Measurements from ENCODE around the gene GRAP2.
"Not testable (repeated sequence)": the region's sequence is repeated elsewhere in the genome, so short reads cannot be mapped to it uniquely, and the experiment has no call there.

GRAP2 gene

DNA sequence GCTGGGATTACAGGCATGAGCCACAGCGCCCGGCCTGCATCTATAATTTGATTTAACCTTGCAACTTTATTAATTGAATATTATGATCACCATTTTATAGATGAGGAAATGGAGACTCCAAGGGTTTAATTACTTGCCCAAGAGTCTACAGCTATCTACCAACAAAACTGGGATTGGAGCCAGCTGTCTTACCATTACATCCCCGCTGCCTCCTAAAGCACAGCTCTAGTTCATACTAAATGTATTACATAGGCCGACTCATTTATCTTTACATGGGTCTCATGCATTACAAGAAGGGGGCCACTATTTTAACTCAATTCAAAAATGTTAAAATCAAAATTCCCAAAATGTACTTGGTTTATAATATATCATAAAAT, 45.2 kb downstream of the GRAP2 start:
- DNase-seq (ENCODE audit: low read depth): no peak

DNA sequence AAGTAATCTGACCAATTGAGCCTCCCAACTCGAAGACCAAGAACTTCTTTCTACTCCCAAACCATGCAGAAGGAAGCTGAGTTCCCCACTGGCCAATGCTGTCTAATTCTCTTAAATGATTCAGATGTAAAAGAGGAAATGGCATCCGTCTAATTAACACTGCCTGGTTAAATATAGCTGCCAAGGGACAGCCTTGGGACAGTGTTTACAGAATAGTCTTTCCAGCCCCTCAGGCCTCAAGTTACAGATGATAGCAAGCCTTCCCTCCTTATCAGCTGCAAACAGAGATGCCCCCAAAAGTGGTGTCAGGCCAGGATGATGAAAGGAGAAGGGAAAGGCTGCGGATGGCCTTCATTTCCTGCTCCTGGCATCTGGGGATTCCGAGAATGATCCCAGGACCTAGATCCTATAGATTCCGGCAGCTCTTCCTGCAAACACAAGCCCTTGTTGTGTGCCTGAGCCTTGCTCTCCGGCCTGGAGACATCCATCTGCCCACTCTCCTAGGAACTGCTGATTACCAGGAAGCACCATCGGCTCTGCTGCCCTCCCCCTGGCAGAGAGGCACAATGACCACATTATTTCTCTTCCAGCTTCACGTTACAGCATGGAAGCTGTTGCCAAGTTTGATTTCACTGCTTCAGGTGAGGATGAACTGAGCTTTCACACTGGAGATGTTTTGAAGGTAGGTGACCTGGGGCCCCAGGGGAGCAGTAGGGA, 45.8 kb downstream of the GRAP2 start:
- DNase-seq (ENCODE audit: low read depth): no peak

DNA sequence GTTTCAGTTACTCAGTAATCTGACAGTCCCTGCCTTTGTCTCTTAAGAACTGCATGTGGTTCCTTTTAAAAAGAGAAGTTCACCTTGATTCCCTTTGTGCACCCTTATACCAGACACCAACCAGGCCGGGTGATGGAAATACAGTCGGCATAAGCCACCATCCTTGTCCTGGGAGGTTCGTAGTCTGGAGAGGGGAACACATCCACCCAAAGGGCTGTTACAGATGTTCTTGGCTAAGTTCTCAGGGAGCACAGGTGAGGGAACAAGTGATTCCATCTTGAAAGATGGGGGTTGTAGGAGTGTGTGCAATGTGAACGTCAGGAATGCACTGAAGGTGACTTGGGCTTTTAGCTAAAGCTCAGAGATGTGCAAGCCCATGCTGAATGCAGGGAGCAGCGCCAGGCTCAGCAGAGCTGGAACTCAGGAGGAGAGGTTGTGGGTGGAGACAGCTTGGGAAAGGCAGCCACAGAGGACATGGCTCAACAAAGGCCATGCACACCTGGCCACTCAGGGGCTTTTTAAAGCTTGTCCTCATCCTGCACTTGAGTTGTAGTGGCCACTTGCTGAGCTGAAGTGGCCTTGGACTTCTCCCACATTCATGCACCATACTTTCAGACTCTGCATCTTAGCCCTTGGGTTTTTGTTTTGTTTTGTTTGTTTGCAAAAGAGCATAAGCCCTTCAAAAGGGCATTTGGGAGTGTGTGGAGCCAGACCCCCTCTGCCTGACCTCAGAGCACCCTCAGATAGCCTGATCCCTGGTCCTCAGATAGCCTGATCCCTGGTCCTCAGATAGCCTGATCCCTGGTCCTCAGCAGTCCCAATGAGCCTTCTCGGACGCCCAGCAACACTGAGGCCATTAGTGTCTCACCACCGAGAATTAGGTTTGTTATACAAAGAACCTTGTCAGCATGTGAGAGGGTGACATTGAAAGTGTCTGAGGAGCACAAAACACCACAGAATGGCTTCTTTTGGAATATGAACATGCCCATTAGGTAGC, 46.6 kb downstream of the GRAP2 start:
- no peak for DNase-seq (ENCODE audit: low read depth)

DNA sequence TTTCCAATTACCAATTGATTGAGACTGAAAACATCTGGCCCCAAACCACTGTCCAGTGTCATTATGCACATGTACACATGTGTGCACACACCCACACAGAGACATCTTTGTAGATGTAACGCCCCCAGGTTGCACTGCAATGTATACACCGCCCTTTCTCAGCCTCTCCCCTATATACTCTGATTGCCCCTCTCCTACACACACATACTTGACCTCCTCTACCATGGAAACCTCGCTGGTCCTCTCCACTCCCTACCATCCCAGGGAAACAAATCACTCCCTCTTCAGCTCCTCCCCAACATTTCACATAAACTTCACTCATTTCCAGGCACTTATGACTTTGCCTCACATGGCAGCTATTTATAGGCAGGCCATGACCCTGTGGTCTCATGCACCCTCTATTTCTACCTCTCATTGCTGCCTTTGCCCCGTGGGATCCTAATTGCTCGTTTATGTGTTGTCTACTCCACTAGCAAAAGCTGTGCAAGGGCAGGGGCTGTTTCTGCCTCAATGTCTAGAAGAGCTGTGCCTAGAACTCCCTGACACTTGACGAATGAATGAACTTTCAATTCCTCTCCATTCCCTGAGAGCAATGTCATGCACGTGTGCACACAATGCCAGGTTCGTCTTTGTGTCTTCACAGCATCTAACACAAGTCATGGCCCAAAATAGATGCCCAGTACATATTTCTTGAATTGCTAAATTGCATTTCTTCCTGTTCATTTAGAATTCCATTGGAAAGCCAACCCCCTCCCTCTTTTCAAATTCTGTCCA, 49.3 kb downstream of the GRAP2 start:
- DNase-seq (ENCODE audit: low read depth): no peak

DNA sequence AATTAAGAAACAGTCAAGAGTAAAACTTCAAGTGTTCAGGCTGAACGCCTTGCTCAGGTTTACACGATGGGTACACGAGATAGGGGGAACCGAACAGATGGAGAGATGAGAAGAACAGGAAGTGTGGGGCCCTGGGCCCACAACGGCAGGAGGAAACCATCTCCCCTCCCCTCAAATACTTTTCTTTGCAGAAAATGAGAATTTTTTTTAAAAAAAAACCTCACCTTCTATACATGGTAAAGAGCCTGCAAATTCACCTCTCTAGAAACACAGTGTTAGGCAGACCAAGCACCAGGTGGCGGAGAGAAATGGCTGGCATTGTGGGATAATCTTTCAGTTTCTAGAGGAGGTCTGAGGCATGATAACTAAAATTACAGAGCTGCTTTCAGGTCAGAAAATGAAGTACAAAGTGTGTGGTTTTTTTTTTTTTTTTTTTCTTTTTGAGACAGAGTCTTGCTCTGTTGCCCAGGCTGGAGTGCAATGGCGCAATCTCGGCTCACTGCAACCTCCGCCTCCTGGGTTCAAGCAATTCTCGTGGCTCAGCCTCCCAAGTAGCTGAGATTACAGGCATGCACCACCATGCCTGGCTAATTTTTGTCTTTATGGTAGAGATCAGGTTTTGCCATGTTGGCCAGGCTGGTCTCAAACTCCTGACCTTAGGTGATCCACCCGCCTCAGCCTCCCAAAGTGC, 50.9 kb downstream of the GRAP2 start:
- DNase-seq (ENCODE audit: low read depth): not testable (repeated sequence)

DNA sequence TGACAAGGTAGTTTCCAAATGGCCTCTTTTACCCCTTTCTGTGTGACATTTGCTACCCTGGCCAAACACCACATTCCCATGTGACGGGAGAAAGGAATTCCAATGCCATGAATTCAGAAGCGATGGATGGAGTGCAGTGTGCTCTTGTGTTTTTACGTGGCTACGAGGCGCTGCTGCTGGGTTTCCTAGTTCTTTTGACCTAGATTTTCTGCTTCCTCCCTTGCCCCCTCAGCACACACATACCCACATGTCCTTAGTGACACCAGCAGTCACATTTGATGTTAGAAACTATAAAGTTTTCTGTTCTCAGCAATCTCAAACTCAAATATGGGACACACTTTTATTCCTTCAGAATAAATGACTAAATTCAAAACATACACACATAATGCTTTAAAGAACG, 51.5 kb downstream of the GRAP2 start:
- DNase-seq (ENCODE audit: low read depth): no peak

DNA sequence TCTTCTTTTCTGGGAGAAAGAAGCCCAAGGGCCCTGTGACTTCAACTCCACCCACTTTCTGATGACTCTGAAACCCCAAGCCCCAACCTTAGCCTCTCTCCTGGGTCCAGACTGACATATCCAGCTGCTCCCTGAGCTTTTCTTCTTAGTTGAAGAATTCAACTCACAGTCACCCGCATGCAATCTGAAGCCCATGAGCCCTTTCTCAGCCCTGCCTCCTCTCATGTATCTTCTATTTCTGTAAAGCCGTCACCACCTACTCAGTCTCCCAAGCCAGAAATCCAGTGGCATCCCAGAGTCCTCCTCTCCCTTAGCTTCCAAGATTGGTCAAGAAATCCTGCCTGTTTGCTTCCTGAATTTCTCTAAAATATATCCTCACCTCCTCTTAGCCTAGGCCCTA, 52.2 kb downstream of the GRAP2 start:
- no peak for DNase-seq (ENCODE audit: low read depth)

DNA sequence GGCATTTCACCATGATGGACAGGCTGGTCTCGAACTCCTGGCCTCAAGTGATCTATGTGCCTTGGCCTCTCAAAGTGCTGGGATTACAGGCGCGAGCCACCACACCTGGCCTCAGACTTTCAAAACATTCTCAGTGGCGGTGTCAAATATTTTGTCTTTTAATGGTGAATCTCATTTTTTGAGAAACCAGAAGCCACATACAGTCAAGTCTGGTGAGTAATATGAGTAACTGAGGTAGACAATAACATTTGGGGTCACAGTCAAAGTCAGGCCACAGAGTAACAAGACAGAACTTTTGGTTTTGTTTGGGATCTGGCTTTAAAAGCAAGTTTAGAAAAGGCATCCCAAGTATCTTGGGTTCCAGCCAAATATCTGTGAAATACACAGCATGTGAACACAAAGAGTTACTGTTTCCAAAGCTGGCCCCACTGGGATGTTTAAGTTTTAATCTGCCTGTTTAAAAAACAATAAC, 53.7 kb downstream of the GRAP2 start:
- DNase-seq (ENCODE audit: low read depth): no peak

DNA sequence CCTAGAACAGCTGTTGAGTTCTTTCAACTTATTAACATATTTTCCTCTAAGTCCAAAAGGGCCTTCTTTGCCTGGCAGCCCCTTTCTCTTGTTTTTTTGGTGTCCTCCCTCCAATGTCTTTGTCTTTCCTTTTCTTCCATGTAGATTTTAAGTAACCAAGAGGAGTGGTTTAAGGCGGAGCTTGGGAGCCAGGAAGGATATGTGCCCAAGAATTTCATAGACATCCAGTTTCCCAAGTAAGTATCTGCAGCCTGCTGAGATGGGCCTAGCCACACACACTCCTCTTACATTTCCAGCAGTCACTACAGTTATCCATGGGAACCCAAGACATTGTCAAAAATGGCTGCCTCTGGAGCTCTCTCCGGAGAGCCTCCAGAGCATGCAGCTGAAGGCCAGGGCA, 54.8 kb downstream of the GRAP2 start:
- no peak for DNase-seq (ENCODE audit: low read depth)

DNA sequence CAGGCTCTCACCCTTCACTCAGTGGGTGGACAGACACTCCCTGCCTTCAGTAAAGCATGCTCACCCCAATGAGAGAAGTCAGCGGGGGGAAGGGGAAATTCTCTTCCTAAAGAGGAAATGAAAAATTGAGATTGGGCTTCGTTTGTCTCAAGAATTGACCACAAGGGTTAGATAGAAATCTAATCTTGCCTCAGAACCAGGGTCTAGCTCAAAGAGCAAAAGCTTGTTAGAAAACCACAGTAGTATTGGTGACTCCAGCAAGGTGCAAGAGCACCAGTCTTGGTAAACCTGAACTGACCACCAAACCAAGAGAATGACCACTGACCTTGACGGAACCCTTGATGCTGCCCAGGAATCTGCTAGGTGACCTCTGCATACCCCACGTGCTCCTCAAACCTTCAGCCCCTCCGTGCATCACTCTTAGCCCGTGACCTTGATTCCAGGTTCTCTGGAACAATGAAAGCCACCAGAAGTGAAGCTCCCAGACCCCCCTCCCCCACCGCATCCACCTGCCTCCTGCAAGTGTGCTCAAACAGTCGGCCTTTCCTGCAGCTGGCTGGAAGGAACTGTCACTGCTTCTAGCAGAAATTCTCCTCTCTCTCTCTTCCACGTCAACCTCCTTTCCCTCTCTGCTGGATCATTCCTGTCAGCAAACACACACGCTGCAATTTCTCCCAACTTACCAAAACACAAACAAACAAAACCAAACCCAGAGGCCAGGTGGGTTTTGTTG, 56.2 kb downstream of the GRAP2 start:
- no peak for DNase-seq (ENCODE audit: low read depth)

DNA sequence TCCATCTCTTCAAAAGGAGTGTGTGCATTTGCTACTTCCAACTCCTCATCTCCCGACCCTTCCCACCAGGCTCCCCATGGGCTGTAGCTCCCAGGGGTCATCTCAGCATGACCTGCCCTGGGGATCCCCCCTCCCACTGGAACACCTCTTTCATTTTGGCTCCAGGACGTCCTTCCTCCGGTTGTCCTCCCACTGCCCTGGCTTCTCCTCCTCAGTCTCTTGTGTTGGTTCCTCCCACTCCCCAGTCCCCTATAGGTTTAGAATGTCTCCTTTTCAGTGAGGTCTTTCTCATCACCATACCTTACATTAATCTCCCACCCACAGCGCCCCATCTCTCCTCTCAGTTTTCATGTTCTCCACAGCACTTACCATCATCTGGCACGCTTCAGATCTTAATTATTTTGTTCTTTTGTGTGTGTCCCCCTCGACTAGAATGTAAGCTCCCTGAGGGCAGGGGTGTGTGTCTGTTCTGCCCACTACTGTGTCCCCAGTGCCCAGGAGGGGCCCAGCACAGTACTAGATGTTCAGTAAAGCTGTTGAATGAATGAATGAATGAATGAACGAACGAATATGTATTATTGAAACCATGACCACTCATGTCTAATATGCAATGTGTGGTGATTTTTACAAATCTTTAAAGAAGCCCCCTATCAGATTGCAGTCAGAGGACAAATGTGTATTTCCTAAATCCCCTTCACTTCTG, 57.3 kb downstream of the GRAP2 start:
- no peak for DNase-seq (ENCODE audit: low read depth)

DNA sequence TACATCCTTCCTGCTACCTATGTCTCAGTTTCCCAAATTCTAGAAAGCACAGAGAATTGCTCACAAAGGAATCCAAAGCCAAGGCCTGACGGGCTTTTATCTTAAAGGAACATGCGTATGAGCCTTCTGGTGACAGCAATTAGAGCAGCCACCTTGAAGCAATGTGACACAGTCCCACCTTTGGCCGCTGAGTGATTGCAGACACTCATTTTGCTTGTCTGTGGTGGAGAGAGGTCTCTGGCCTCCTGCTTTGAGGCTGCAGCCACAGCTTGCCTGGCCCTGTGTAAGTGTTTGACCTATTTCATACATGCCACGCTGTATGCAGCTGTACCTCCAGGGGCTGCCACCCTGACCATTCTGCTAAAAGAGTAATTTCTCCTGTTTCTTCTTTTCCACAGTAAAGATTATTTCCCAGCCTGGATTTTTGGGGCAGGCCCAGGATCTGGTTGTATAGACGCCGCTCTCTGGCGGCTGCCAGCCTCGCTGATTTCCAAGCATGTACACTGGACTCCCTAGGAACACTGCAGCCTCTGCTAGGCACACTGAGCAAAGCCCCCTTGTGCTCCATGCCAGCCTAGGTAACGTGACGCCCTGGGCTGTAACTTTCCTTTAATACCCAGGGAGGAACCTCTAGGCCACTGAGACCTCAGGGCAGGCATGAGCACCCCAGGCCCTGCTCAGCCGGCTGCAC, 58.2 kb downstream of the GRAP2 start:
- DNase-seq (ENCODE audit: low read depth): no peak

DNA sequence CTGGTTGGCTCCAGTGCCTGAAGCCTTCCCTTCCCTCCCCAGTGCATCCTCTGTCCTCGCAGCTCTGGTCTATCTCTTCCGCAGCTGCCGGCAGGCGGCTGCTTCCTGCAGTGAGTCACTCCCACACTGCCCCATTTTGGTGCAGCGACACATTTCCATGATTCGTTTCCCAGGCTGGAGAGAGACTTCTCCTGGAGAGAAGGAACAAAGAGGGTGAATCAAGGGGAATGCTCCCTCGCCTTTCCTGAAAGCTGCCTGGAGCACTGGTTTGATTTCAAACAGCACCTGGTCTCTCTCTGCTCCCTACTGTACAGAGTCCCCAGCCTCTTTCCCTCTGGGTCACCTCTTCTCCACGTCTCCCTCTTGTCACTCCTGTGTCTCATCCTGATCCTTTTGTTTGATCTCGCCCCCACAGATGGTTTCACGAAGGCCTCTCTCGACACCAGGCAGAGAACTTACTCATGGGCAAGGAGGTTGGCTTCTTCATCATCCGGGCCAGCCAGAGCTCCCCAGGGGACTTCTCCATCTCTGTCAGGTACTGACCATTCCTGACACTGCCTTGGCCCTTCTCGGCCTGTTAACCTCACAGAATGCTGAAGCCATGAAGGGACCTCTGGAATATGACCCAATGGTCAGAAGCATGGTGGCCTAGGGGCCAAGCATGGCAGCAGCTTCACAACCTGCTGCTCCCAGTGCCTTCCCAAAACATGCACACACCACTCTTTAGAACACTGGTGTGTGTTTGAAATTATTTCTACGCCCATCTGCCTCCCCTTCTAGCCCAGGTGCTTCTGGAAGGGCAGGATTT, 59.0 kb downstream of the GRAP2 start, which contains the start of gene TMA7B:
TMA7B (plus strand) TSS at position 758 of the 808 bp plus-strand sequence. CDS start 3,978 bp downstream, outside the sequence.
- no peak for DNase-seq (ENCODE audit: low read depth)

DNA sequence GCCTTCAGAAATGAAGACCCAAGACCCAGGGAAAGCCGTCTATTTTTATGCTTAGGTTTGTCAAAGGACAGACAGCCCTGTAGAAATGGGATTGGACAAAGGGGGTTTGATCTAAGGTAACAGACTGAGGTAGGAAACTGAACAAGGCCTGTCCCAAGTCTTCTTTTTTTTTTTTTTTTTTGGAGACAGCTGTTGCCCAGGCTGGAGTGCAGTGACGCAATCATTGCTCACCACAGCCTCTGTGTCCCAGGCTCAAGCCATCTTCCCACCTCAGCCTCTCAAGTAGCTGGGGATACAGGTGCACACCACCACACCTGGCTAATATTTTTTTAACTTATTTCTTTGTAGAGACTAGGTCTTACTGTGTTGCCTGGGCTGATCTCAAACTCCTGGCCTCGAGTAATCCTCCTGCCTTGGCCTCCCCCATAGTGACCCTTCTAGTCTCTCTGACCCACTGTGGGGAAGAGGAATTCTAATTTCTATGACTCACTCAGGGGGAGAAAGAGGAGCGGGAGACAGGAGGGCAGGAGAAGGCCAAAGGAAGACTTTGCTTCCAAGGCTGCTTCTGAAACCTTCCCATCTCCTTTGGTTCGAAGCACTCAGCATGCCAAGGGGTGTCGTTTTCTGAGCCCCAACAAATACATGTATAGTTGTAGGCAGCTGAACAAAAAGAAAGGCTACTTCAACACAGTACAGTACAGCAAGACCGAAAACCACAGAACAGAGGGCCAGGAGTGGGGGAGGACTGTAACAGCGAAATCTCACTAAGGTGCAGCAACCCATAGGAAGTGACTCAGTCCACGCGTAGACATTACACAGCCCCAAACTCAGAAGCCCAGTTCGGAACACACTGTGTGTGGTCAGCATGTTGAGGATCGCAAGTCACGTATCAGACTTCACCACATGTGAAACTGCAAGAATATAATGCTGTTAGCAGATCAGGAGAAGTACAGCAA, 60.2 kb downstream of the GRAP2 start:
- no peak for DNase-seq (ENCODE audit: low read depth)

DNA sequence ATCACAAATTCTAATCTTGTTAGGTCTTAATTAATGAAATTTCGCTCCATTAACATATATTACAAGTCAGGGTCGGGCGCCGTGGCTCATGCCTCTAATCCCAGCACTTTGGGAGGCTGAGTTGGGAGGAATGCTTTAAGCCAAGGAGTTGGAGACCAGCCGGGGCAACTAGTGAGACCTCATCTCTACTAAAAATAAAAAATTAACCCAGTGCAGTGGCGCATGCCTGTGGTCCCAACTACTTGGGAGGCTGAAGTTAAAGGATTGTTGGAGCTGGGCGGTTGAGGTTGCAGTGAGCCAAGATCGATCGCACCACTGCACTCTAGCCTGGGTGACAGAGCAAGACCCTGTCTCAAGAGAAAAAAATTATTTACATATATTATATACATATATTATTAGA, 61.2 kb downstream of the GRAP2 start:
- DNase-seq (ENCODE audit: low read depth): no peak

DNA sequence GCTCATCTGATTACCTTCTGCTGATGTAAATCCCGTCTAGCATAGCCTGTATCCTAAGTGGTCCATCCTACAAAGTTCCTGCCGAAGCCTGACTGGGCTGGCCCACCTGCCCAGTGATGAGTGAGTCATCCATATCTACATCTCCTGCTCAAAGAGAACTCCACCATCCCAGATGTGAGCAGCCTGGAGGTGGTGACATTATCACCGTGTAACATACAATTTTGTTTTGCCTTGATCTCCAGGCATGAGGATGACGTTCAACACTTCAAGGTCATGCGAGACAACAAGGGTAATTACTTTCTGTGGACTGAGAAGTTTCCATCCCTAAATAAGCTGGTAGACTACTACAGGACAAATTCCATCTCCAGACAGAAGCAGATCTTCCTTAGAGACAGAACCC, 64.9 kb downstream of the GRAP2 start:
- DNase-seq (ENCODE audit: low read depth): no peak

DNA sequence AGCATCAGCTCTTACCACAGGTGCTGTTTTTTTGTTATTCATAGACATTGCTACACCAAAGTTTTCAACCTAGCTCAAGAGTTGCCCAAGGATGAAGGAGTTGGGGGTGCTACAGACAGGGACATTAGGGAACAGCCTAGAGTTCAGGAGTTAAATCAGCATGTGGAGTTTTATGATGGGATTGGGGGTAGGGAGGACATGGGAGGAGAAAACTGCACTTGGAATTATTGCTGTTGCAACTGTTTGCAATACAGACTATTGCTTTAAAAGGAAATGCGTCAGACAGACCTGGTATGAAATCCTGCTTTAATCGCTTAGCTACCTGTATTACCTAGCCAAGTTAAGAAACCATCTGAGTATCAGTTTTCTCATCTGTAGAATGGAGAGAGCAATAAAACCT, 65.6 kb downstream of the GRAP2 start:
- DNase-seq (ENCODE audit: low read depth): no peak
